GM10266 (cell line): ENCODE data around the gene TBPL1.
"Not testable (repeated sequence)": the region's sequence is repeated elsewhere in the genome, so short reads cannot be mapped to it uniquely, and the experiment has no call there.

Source experiments
- DNase-seq: peaks from one replicate; pipeline ENCODE4 v3.0.0; 2012; ENCODE audit errors: extremely low spot score
- TF ChIP-seq, protein P1 (sequence below): IDR thresholded peaks from 2 replicates; pipeline ENCODE4 v1.5.1; 2012; ENCODE audit warnings: mild to moderate bottlenecking, low read depth; ENCODE audit not compliant: control insufficient read depth, insufficient read depth; ENCODE audit errors: missing control alignments

The TBPL1 gene

DNA sequence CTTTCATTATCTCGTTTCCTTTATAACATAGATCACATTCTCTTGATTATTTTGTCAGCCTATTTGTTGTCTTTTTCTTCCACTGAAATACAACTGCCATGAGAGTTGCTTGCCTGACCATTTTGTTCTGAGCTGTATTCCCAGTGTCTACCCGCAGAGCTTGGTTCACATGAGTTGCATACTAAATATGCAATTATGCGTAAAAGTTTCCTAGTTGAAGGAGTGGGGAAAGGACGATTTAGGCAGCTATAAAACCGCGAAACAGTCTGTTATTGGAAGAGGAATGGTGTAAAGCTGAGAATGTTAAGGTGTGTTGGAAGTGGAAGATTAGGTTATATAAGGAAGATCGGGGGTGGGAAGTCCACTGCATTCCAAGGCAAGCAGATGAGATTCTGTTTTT lies 8.8 kb downstream of the TBPL1 start:
- TF ChIP-seq, protein P1, sequence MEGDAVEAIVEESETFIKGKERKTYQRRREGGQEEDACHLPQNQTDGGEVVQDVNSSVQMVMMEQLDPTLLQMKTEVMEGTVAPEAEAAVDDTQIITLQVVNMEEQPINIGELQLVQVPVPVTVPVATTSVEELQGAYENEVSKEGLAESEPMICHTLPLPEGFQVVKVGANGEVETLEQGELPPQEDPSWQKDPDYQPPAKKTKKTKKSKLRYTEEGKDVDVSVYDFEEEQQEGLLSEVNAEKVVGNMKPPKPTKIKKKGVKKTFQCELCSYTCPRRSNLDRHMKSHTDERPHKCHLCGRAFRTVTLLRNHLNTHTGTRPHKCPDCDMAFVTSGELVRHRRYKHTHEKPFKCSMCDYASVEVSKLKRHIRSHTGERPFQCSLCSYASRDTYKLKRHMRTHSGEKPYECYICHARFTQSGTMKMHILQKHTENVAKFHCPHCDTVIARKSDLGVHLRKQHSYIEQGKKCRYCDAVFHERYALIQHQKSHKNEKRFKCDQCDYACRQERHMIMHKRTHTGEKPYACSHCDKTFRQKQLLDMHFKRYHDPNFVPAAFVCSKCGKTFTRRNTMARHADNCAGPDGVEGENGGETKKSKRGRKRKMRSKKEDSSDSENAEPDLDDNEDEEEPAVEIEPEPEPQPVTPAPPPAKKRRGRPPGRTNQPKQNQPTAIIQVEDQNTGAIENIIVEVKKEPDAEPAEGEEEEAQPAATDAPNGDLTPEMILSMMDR, result no peak
- no peak for DNase-seq

DNA sequence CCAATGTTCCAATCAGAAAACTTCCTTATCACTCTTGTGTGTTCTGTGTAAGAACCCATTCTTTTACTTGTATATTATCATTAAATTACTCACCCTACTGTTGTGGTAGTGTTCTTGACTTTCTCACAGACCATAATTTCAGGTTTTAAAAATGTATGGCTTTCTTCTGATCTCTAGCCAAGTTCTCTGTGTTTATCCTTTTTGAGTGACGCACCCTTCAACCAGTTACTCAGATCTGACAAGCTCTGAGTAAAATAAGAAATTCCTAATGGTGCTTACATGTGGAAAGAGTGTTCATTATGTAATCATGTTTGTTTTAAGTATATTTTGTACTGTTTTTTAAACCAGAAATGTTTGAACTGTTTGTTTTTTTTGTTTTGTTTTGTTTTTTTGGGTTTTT lies 11.0 kb downstream of the TBPL1 start:
- TF ChIP-seq, protein P1, result no peak
- no peak for DNase-seq

DNA sequence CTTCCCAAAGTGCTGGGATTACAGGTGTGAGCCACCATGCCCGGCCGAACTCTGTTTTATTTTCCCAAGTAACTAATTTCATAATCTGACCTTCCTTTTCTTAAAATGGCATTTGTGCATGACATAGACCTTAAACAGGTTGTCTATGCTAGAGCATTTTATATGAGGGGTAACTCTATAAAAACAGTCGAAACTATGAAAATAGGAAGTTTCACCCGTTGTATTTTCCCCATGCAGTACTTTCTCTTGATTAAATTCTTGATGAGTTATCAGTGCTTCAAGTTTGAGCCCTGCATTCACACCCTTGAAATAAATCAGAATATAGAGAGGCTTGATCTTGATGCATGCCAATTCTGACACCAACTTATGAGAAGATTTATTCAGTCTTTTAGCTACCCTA lies 11.7 kb downstream of the TBPL1 start:
- TF ChIP-seq, protein P1, result no peak
- no peak for DNase-seq

DNA sequence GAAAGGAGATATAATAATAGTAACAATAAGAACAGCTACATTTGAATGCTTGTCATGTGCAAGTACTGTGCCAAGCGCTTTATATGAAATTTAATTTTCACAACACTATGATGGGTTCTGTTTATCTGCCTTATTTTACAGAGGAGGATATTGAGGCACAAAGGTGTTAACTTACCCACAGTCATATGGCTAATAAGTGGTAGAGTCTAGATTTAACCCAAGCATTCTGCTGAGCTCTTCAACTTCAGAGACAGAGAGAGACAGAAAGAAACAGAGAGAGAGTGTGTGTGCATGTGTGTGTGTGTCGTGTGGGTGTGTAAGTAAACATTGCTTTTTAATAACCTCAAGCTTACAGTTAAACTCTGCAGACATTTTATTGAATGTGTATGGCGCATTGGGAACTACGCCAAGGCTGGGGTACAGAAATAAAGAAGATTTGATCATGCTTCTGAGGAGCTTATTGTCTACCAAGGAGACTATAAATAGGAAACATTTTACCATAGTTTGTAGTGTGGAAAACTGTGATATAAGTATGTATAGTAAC lies 12.9 kb downstream of the TBPL1 start:
- TF ChIP-seq, protein P1, result no peak
- no peak for DNase-seq

DNA sequence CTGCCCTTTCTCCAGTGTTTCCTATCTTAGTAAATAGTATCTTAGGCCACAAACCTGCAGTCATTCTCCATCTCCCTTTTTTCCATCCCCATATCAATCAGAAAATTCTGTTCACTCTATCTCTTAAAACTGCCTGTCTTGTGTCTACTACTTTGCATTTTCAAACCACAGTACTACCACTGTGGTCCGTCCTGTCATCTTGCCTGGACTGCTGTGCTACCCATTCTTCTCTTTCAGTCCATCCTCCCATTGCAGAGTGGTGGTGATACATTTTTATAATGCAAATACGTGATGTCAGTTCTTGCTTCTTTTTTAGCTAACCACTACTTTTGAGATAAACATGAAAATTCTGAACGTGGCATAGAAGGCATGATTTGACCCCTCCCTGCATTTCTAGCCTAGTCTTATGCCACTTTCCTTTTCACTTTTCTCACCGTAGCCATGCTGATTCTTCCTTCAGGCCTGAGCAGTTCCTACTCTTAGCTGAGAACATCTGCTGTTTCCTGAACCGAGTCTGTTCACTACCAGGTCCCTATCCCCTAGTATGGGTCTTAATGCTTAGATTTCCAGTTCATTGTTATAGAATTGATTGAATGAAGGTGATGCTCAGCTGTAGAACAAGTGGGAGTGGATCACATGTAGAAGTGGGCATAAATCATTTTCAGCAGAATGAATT lies 13.8 kb downstream of the TBPL1 start:
- no peak for DNase-seq

DNA sequence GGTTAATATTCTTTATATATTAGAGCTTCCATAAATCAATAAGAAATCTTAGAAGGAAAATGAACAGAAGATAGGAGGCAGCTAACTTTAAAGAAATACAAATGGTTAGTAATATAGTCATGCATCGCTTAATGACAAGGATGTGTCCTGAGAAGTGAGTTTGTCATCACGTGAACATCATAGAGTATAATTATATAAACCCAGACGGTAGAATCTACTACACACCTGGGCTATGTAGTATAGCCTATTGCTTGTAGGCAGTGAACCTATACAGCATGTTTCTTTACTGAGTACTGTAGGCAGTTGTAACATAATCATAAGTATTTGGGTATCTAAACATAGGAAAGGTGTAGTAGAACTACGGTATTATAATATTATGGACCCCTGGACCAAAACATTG lies 14.3 kb downstream of the TBPL1 start:
- no peak for DNase-seq
- TF ChIP-seq, protein P1, result no peak

More for the DNA sequence above, 13.8 kb downstream of the TBPL1 start:
- TF ChIP-seq, protein P1, result no peak

DNA sequence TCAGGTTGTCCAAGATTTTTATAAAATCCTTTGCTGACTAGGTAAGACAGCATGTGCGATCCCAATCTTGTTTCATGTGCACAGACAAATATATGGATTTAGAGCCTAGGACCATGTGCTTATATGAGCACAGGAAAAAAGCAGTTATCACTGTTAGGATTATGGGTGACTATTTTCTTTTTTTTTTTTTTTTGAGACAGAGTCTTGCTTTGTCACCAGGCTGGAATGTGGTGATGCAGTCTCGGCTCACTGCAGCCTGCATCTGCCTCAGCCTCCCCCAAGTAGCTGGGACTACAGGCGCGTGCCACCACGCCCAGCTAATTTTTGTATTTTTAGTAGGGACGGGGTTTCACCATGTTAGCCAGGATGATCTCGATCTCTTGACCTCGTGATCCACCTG lies 14.8 kb downstream of the TBPL1 start:
- DNase-seq, result not testable (repeated sequence)
